Retinal pigment epithelial cell (primary cell): ENCODE data around the gene IFNL2.
"Not testable (repeated sequence)": the region's sequence is repeated elsewhere in the genome, so short reads cannot be mapped to it uniquely, and the experiment has no call there.

Source experiments
- DNase-seq: peaks from one replicate; pipeline ENCODE4 v3.0.0-alpha.2; 2010; ENCODE audit warnings: low read depth
- H3K4me3 ChIP-seq: 2 replicates; pipeline ENCODE4 v1.5.1; 2011; ENCODE audit warnings: mild to moderate bottlenecking, low read length, control low read depth, moderate library complexity
- TF ChIP-seq, protein P1 (sequence below): conservative IDR thresholded peaks from 2 replicates; pipeline ENCODE4 v1.5.1; 2011; ENCODE audit warnings: low read depth, low read length, control low read depth, inconsistent platforms

Gene IFNL2

DNA sequence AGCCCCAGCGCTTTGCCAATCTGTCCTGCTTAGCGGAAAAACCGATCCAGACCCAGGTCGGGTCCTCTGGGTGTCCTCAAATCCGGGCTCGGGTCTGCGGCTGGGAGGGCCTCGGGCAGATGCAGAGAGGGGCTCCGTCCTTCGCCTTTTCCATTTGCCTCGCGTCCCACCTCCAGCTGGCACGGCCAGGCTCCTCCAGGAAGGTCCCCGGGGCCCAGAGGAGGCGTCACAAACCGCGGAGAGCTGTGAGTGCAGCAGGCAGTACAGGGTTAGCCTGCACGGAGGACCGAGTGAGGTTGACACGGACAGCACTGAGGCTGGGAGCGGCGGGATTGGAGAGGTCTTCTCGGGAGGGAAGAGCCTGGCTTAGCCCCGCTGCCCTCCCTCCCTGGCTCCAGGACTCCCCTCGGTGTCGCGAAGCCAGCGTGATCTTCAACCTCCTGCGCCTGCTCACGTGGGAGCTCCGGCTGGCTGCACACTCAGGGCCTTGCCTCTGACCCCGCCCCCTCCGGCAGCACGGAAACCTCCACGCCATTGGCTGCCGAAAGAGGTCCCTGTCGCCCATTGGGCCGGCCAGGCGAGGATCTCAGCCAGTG is 2.8 kb upstream of the IFNL2 start:
- H3K4me3 ChIP-seq: no peak overlapping the region
- TF ChIP-seq, protein P1, sequence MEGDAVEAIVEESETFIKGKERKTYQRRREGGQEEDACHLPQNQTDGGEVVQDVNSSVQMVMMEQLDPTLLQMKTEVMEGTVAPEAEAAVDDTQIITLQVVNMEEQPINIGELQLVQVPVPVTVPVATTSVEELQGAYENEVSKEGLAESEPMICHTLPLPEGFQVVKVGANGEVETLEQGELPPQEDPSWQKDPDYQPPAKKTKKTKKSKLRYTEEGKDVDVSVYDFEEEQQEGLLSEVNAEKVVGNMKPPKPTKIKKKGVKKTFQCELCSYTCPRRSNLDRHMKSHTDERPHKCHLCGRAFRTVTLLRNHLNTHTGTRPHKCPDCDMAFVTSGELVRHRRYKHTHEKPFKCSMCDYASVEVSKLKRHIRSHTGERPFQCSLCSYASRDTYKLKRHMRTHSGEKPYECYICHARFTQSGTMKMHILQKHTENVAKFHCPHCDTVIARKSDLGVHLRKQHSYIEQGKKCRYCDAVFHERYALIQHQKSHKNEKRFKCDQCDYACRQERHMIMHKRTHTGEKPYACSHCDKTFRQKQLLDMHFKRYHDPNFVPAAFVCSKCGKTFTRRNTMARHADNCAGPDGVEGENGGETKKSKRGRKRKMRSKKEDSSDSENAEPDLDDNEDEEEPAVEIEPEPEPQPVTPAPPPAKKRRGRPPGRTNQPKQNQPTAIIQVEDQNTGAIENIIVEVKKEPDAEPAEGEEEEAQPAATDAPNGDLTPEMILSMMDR: no peak
- DNase-seq: no peak

DNA sequence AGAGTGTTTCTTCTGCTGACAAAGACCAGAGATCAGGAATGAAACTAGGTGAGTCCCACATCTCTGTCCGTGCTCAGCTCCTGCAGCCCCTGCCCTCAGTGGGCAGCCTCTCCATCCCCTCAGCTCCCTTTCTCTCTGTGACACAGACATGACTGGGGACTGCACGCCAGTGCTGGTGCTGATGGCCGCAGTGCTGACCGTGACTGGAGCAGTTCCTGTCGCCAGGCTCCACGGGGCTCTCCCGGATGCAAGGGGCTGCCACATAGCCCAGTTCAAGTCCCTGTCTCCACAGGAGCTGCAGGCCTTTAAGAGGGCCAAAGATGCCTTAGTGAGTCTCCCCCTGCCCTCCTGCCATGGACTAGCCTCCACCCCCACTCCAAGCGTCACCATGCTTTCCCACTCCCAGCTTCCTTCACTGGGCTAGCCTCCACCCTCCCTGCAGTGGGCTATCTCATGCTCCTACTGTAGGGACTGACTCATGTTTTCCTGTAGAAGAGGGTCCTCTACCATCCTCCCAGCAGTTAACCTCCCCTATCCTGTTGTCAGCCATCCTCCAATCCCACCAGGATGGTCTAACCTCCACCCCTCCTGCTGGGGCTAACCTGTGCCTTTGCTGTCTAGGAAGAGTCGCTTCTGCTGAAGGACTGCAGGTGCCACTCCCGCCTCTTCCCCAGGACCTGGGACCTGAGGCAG is 481 bp downstream of the IFNL2 start:
- not testable (repeated sequence) for H3K4me3 ChIP-seq, DNase-seq

DNA sequence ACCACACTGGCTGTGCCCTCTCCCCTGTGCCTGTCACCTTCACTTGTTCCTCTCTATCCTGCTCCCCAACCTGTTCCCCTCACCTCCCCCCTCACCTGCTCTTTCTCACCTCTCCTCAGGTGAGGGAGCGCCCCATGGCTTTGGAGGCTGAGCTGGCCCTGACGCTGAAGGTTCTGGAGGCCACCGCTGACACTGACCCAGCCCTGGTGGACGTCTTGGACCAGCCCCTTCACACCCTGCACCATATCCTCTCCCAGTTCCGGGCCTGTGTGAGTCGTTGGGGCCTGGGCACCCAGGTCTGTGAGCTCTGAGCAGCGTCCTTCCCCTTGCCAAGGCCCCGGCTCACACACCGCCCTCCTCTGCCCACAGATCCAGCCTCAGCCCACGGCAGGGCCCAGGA is 1.2 kb downstream of the IFNL2 start:
- not testable (repeated sequence) for DNase-seq, H3K4me3 ChIP-seq

DNA sequence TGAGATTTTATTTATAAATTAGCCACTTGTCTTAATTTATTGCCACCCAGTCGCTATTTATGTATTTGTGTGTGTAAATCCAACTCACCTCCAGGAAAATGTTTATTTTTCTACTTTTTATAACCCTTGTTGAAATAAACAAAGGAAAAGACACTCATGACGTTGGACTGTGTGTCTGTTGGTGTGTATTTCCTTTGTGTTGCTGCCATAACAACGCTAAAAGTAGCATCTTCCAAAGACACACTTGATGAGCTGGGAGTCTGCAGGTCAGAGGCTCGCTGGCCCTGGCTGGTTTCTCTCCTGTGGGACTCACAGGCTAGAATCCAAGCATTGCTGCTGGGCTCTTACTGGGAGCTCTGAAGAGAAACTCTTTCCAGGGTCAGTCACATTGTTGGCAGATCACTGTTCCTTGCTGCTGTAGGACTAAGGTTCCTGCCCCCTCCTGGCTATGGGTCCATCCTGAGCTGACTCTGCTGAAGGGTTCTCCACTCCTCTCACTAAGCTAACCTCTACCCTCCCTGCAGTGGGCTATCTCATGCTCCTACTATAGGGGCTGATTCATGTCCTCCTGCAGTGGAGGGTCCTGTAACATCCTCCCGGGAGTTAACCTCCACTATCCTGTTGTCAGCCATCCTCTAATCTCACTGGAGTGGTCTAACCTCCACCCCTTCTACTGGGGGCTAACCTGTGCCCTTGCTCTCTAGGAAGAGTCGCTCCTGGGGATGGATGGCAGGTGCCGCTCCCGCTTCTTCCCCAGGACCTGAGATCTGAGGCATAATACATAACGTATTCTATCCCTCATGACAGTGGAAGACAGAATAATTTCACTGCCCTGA is 2.1 kb downstream of the IFNL2 start:
- DNase-seq: no peak
- TF ChIP-seq, protein P1: no peak
- no peak overlapping the region for H3K4me3 ChIP-seq

DNA sequence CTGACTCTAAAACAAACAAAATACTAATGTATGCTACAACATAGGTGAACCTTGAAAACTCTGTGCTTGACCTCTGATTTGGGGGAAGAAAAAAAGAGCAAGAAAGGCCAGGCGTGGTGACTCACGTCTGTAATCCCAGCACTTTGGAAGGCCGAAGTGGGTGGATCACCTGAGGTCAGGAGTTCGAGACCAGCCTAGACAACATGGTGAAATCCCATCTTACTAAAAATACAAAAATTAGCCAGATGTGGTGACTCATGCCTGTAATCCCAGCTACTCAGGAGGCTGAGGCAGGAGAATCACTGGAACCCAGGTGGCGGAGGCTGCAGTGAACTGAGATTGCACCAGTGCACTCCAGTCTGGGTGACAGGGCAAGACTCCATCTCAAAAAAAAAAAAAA is 5.7 kb downstream of the IFNL2 start:
- DNase-seq, H3K4me3 ChIP-seq: not testable (repeated sequence)

DNA sequence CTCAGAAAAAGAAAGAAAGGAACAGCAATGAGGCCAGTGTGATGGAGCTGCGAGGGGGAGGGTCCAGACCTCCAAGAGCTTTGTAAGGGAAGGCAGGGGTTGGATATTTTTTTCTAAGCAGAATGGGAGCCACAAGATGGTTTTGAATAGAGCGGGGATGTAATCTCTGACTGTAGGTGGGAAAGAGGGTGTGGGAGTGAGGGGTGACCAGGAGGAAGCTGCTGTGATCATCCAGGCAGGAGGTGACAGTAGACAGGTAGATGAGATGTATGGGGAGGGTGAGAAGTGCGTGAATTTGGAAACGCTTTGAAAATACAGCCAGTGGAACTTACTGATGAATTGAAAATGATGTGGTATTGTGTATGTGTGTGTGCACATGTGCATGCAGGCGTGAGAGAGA is 7.4 kb downstream of the IFNL2 start:
- TF ChIP-seq, protein P1: no peak
- no peak overlapping the region for H3K4me3 ChIP-seq
- no peak for DNase-seq

DNA sequence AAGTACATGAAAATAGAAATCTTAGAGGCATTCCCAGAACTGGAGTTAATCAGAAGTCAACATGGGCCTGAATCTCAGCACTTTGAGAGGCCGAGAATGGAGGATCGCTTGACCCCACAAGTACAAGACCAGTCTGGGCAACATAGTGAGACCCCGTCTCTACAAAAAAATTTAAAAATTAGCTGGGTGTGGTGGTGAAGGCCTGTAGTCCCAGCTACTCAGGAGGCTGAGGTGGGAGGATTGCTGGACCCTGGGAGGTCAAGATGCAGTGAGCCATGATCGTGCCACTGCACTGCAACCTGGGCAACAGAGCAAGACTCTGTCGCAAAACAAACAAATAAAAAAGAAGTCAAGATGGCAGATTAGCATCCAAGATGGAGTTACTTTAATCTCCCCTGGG is 8.5 kb downstream of the IFNL2 start:
- no peak overlapping the region for H3K4me3 ChIP-seq
- TF ChIP-seq, protein P1: no peak
- no peak for DNase-seq

DNA sequence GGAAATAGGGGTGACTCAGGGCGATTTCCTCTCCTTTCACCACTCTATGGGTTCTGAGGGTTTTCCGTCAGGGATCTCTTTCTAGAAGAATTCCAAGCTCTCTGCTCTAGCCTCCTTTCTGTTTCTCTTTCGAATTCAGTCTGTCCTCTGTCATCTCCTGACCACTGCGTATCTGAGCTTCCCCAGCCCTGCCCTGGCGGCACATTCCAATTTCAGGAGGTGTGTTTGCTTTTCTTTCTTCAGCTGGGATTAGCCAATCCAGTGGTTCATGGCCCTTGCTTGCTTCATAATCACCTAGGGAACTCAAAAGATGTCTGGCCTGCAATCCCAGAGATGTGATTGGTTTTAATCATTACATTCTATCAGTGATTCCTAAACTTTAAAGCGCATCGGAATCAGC is 9.4 kb downstream of the IFNL2 start:
- no peak overlapping the region for H3K4me3 ChIP-seq
- no peak for DNase-seq
- TF ChIP-seq, protein P1: no peak
